B cell (primary cell): ENCODE measurements around the gene DPM2. TPM values are rescaled to one million over a fixed set of nuclear protein-coding genes. Genes with fewer than 3 reads are reported as not detected.

Source experiments
- ATAC-seq: fragments of 200-7000 bp; cut with Tn5 transposase; one replicate; pipeline ENCODE4 v1.10.0; 2021; ENCODE audit warnings: low read depth, mild to moderate bottlenecking, moderate number of reproducible peaks, moderate library complexity
- CTCF ChIA-PET: fragments of 350-600 bp; sonication (Branson Sonifier 250); formaldehyde crosslinking; loops from one replicate; lab custom pipeline; 2021; ENCODE audit warnings: antibody characterized with exemption, inconsistent platforms; lab: Charles Lee
- POLR2A ChIA-PET: fragments of 350-600 bp; sonication (Branson Sonifier 250); formaldehyde crosslinking; loops from one replicate; lab custom pipeline; 2021; ENCODE audit warnings: antibody characterized with exemption; lab: Charles Lee
- DNase-seq: peaks from one replicate; pipeline ENCODE4 v3.0.0; 2013
- H2AFZ ChIP-seq: 2 replicates; pipeline ENCODE4 v1.6.1; 2012; ENCODE audit warnings: mild to moderate bottlenecking, low read depth, low read length; ENCODE audit not compliant: insufficient read depth, poor library complexity, severe bottlenecking
- H3K27ac ChIP-seq, 2 donors: 1 replicate in 1 of 2; 2 replicates in 1 of 2; pipeline ENCODE4 v1.5.1; 2012 to 2013; ENCODE audit warnings: low read length in 2 of 2, mild to moderate bottlenecking in 2 of 2, moderate library complexity in 1 of 2
- H3K27me3 ChIP-seq, 4 experiments: fragments of 200-600 bp in 1 of 4; sonication (generic) in 1 of 4; replicated peaks in 1 of 4; 1 replicate in 2 of 4; 2 replicates in 2 of 4; pipeline versions ENCODE4 v1.6.1 to v1.7.0; 2013 to 2016; ENCODE audit warnings: low read length in 3 of 4, mild to moderate bottlenecking in 2 of 4, mixed read lengths in 1 of 4, moderate library complexity in 1 of 4; ENCODE audit not compliant: insufficient read depth in 4 of 4, control insufficient read depth in 3 of 4; ENCODE audit errors: control extremely low read depth in 1 of 4
- H3K36me3 ChIP-seq, 2 experiments: replicated peaks in 1 of 2; 1 replicate in 1 of 2; 2 replicates in 1 of 2; pipeline versions ENCODE4 v1.6.1 to v1.7.1; 2013; ENCODE audit warnings: low read length in 1 of 2; ENCODE audit not compliant: insufficient read depth in 2 of 2, control insufficient read depth in 1 of 2; ENCODE audit errors: control extremely low read depth in 1 of 2, extremely low read depth in 1 of 2
- H3K4me1 ChIP-seq, 2 donors: fragments of 200-600 bp in 1 of 2; sonication (generic) in 1 of 2; 1 replicate in 1 of 2; 2 replicates in 1 of 2; pipeline versions ENCODE4 v1.5.1 to v1.6.1; 2013 to 2017; ENCODE audit warnings: low read length in 2 of 2; ENCODE audit not compliant: control insufficient read depth in 2 of 2, insufficient read depth in 2 of 2
- H3K4me2 ChIP-seq: replicated peaks from 2 replicates; pipeline ENCODE3; 2012; ENCODE audit warnings: mild to moderate bottlenecking, low read depth, low read length; ENCODE audit not compliant: poor library complexity, severe bottlenecking
- H3K4me3 ChIP-seq, 5 experiments: fragments of 200-600 bp in 1 of 5; sonication (generic) in 1 of 5; 1 replicate in 3 of 5; 2 replicates in 2 of 5; pipeline versions ENCODE4 v1.5.1 to v1.7.0; 2011 to 2016; ENCODE audit warnings: low read length in 4 of 5, mild to moderate bottlenecking in 4 of 5, low read depth in 2 of 5, control low read depth in 1 of 5, moderate library complexity in 1 of 5; ENCODE audit not compliant: insufficient read depth in 1 of 5; ENCODE audit errors: control extremely low read depth in 1 of 5, extremely low read depth in 1 of 5
- H3K79me2 ChIP-seq: fragments of 200-600 bp; sonication (generic); one replicate; pipeline ENCODE4 v1.6.0; 2016; ENCODE audit warnings: low read length; ENCODE audit not compliant: control insufficient read depth, insufficient read depth
- H3K9ac ChIP-seq: fragments of 200-600 bp; sonication (generic); 2 replicates; pipeline ENCODE4 v1.6.1; 2017; ENCODE audit warnings: mild to moderate bottlenecking, low read length, moderate library complexity
- H3K9me3 ChIP-seq, 3 donors: one replicate each; pipeline versions ENCODE4 v1.6.1 to v1.7.1; 2013; ENCODE audit warnings: low read length in 2 of 3; ENCODE audit not compliant: control insufficient read depth in 2 of 3, insufficient read depth in 1 of 3; ENCODE audit errors: control extremely low read depth in 1 of 3
- H4K20me1 ChIP-seq: 2 replicates; pipeline ENCODE4 v1.6.0; 2012; ENCODE audit warnings: mild to moderate bottlenecking, low read length; ENCODE audit not compliant: insufficient read depth, control insufficient read depth, poor library complexity, severe bottlenecking
- H3K27ac Mint-ChIP-seq: one replicate; pipeline ENCODE4 v1.8.0; 2021; ENCODE audit warnings: mixed read lengths
- H3K27me3 Mint-ChIP-seq: one replicate; pipeline ENCODE4 v1.8.0; 2021; ENCODE audit warnings: mixed read lengths
- H3K4me1 Mint-ChIP-seq: one replicate; pipeline ENCODE4 v1.8.0; 2021; ENCODE audit warnings: mixed read lengths
- H3K4me3 Mint-ChIP-seq: one replicate; pipeline ENCODE4 v1.8.0; 2021; ENCODE audit warnings: mixed read lengths
- H3K9me3 Mint-ChIP-seq: one replicate; pipeline ENCODE4 v1.8.0; 2022; ENCODE audit warnings: mixed read lengths; ENCODE audit not compliant: insufficient read depth
- CTCF ChIP-seq: fragments of 200-600 bp; IDR thresholded peaks from one replicate; pipeline ENCODE4 v1.8.0; 2022; ENCODE audit warnings: antibody characterized with exemption, mild to moderate bottlenecking
- EZH2 ChIP-seq: IDR thresholded peaks from 2 replicates; pipeline ENCODE4 v1.6.1; 2012; ENCODE audit warnings: borderline replicate concordance, low read depth, mild to moderate bottlenecking, moderate library complexity, low read length; ENCODE audit not compliant: insufficient read depth, poor library complexity, severe bottlenecking
- whole genome bisulfite sequencing: methylation state at CpG from one replicate; pipeline ENCODE4 v1.1.5; 2013; ENCODE audit warnings: missing lambda C conversion rate; ENCODE audit not compliant: insufficient coverage; 5-methylcytosine and 5-hydroxymethylcytosine counted together
- intact Hi-C: fragments of 100-400 bp; cut with micrococcal nuclease; formaldehyde crosslinking; loops from one replicate; pipeline ENCODE4 v1.10.0; 2022
- polyA plus RNA-seq: library from polyadenylated mRNA; depleted of rRNA; stranded (reverse); fragments of >200 nt; gene quantifications from 2 replicates; pipeline ENCODE4 v1.2.3, GENCODE V29; 2012
- total RNA-seq, 2 donors: library from RNA; stranded (reverse); fragments of 120-200 nt in 1 of 2; gene quantifications; 1 replicate in 1 of 2; 2 replicates in 1 of 2; pipeline versions ENCODE4 v1.2.3 to v1.2.4, GENCODE V29; 2013 to 2022

DPM2 gene
- total and polyA plus RNA-seq, 2 donors (not counting 1 experiment from before 2014, with no cell fraction given): 34.1 to 42.9 TPM

- H3K27ac ChIP-seq: no peak overlapping the region
- H3K4me2 ChIP-seq: no peak overlapping the region
- intact Hi-C loops: no loop called here
- Mint-ChIP-seq H3K27me3 (no peaks in the 10 kb centered on the region), H3K27ac (no peak overlapping the region), H3K4me1 (peaks cover 22% of the 10 kb centered on the region), H3K4me3 (no peak overlapping the region), H3K9me3 (no peaks in the 10 kb centered on the region)
- WGBS: 97% methylated on average over 9 of the region's 13 CpGs
- no peak for DNase-seq
- TF ChIP-seq EZH2 (no peak), CTCF (no peak)
- H3K4me3 ChIP-seq: no peak overlapping the region
- no peak for ATAC-seq
- H3K4me1 ChIP-seq: peaks cover 0 to 11% of the 10 kb centered on the region in 2 donors
- ChIA-PET POLR2A (interaction anchor here (0.6 kb wide), 1 partner anchor 437 kb away, joined by 3 read pairs; no protein-coding TSS in a partner anchor), CTCF (interaction anchor here (1.0 to 7.8 kb wide), 3 partner anchors 15 to 150 kb away, joined by 3 to 34 read pairs (median 4); partner anchors contain the start of gene TOR2A)
- no peak overlapping the region for H2AFZ ChIP-seq
- no peaks in the 10 kb centered on the region for H3K9me3 ChIP-seq
- no peak overlapping the region for H3K9ac ChIP-seq
- no peaks in the 10 kb centered on the region for H3K27me3 ChIP-seq
- H4K20me1 ChIP-seq: no peaks in the 10 kb centered on the region
- peaks cover 0 to 35% of the 10 kb centered on the region in 2 experiments for H3K36me3 ChIP-seq
- no peaks in the 10 kb centered on the region for H3K79me2 ChIP-seq
These were observed 52.0 kb downstream of the DPM2 start for GRCh38 chr9:127885508-127886281.

Other genes with a start within 250 kb of the DPM2 start
- gene CFAP157, start 230.9 kb downstream of the DPM2 start, total RNA-seq: not detected in 2 replicates
- 0.03 TPM in 1 of 2 replicates, not detected in the other for gene CFAP157, start 230.9 kb downstream of the DPM2 start, polyA plus RNA-seq
- gene PTRH1, start 222.2 kb downstream of the DPM2 start, total RNA-seq: 6.2 and 7.6 TPM in 2 replicates
- 2.0 and 6.3 TPM in 2 replicates for gene PTRH1, start 222.2 kb downstream of the DPM2 start, polyA plus RNA-seq
- not detected in 2 replicates for gene TTC16, start 221.8 kb downstream of the DPM2 start, total RNA-seq
- gene TTC16, start 221.8 kb downstream of the DPM2 start, polyA plus RNA-seq: 0.25 and 0.33 TPM in 2 replicates
- gene TOR2A, start 202.6 kb downstream of the DPM2 start, total RNA-seq: 14.3 and 15.8 TPM in 2 replicates
- 19.1 and 26.5 TPM in 2 replicates for gene TOR2A, start 202.6 kb downstream of the DPM2 start, polyA plus RNA-seq
- gene SH2D3C, start 159.2 kb downstream of the DPM2 start, total RNA-seq: 66.3 and 70.1 TPM in 2 replicates
- gene SH2D3C, start 159.2 kb downstream of the DPM2 start, polyA plus RNA-seq: 67.6 and 85.5 TPM in 2 replicates
- gene CDK9, start 151.8 kb downstream of the DPM2 start, total RNA-seq: 167 and 176 TPM in 2 replicates
- 145 and 163 TPM in 2 replicates for gene CDK9, start 151.8 kb downstream of the DPM2 start, polyA plus RNA-seq
- gene FPGS, start 135.0 kb downstream of the DPM2 start, total RNA-seq: 136 and 137 TPM in 2 replicates
- 89.9 and 103 TPM in 2 replicates for gene FPGS, start 135.0 kb downstream of the DPM2 start, polyA plus RNA-seq
- gene ENG, start 83.2 kb downstream of the DPM2 start, total RNA-seq: 12.6 and 14.0 TPM in 2 replicates
- 3.5 and 5.4 TPM in 2 replicates for gene ENG, start 83.2 kb downstream of the DPM2 start, polyA plus RNA-seq
- 31.8 and 35.0 TPM in 2 replicates for gene AK1, start 60.2 kb downstream of the DPM2 start, total RNA-seq
- 28.0 and 33.6 TPM in 2 replicates for gene AK1, start 60.2 kb downstream of the DPM2 start, polyA plus RNA-seq
- gene ST6GALNAC6, start 38.3 kb downstream of the DPM2 start, total RNA-seq: 126 and 136 TPM in 2 replicates
- gene ST6GALNAC6, start 38.3 kb downstream of the DPM2 start, polyA plus RNA-seq: 54.7 and 68.0 TPM in 2 replicates
- gene ST6GALNAC4, start 20.8 kb downstream of the DPM2 start, total RNA-seq: 198 and 199 TPM in 2 replicates
- 80.5 and 98.8 TPM in 2 replicates for gene ST6GALNAC4, start 20.8 kb downstream of the DPM2 start, polyA plus RNA-seq
- 1.4 and 2.1 TPM in 2 replicates for gene PIP5KL1, start 7.1 kb downstream of the DPM2 start, total RNA-seq
- 0.75 and 0.88 TPM in 2 replicates for gene PIP5KL1, start 7.1 kb downstream of the DPM2 start, polyA plus RNA-seq
- 245 and 267 TPM in 2 replicates for gene EEIG1, start 43.1 kb upstream of the DPM2 start, total RNA-seq
- gene EEIG1, start 43.1 kb upstream of the DPM2 start, polyA plus RNA-seq: 39.9 and 57.2 TPM in 2 replicates
- gene NAIF1, start 129.5 kb upstream of the DPM2 start, total RNA-seq: 11.4 and 12.9 TPM in 2 replicates
- gene NAIF1, start 129.5 kb upstream of the DPM2 start, polyA plus RNA-seq: 12.6 and 16.6 TPM in 2 replicates
- gene SLC25A25, start 130.4 kb upstream of the DPM2 start, total RNA-seq: 12.1 and 12.4 TPM in 2 replicates
- 18.6 and 45.4 TPM in 2 replicates for gene SLC25A25, start 130.4 kb upstream of the DPM2 start, polyA plus RNA-seq
- gene PTGES2, start 189.9 kb upstream of the DPM2 start, total RNA-seq: 68.0 and 77.8 TPM in 2 replicates
- gene PTGES2, start 189.9 kb upstream of the DPM2 start, polyA plus RNA-seq: 103 and 113 TPM in 2 replicates
- gene LCN2, start 211.6 kb upstream of the DPM2 start, total RNA-seq: not detected in 2 replicates
- not detected in 2 replicates for gene LCN2, start 211.6 kb upstream of the DPM2 start, polyA plus RNA-seq
- gene BBLN, start 222.4 kb upstream of the DPM2 start, total RNA-seq: 38.2 and 44.3 TPM in 2 replicates
- 101 and 148 TPM in 2 replicates for gene BBLN, start 222.4 kb upstream of the DPM2 start, polyA plus RNA-seq